Trophoblast cell (in vitro differentiated cells and primary cell): ENCODE data around the gene CST4.

Experiments
- DNase-seq, 2 donors: peaks; one replicate each; pipeline ENCODE4 v3.0.0-alpha.2; 2016
- H2AFZ ChIP-seq: 2 replicates; pipeline ENCODE4 v1.6.1; 2013; ENCODE audit warnings: low read length, moderate library complexity, mild to moderate bottlenecking; ENCODE audit not compliant: insufficient read depth, poor library complexity
- H2AK5ac ChIP-seq: 2 replicates; pipeline ENCODE4 v1.6.1; 2013; ENCODE audit warnings: mild to moderate bottlenecking, low read length
- H2BK120ac ChIP-seq: 2 replicates; pipeline ENCODE4 v1.6.1; 2013; ENCODE audit warnings: low read length, mild to moderate bottlenecking, moderate library complexity; ENCODE audit not compliant: insufficient read depth, poor library complexity
- H2BK12ac ChIP-seq: 2 replicates; pipeline ENCODE4 v1.6.1; 2013; ENCODE audit warnings: mild to moderate bottlenecking, low read length, moderate library complexity
- H2BK5ac ChIP-seq: 2 replicates; pipeline ENCODE4 v1.6.1; 2013; ENCODE audit warnings: low read length, low read depth, moderate library complexity, mild to moderate bottlenecking; ENCODE audit not compliant: poor library complexity
- H3K14ac ChIP-seq: 2 replicates; pipeline ENCODE4 v1.6.1; 2013; ENCODE audit warnings: mild to moderate bottlenecking, low read length
- H3K18ac ChIP-seq: 2 replicates; pipeline ENCODE4 v1.6.1; 2013; ENCODE audit warnings: mild to moderate bottlenecking, low read length
- H3K23ac ChIP-seq: 2 replicates; pipeline ENCODE4 v1.6.1; 2013; ENCODE audit warnings: low read length
- H3K27ac ChIP-seq: 2 replicates; pipeline ENCODE4 v1.5.1; 2013; ENCODE audit warnings: low read depth, mild to moderate bottlenecking, inconsistent platforms, low read length, moderate library complexity
- H3K27me3 ChIP-seq: 2 replicates; pipeline ENCODE4 v1.6.1; 2013; ENCODE audit warnings: inconsistent platforms, mild to moderate bottlenecking, low read length, moderate library complexity; ENCODE audit not compliant: insufficient read depth
- H3K36me3 ChIP-seq, 2 experiments: 1 replicate in 1 of 2; 2 replicates in 1 of 2; pipeline ENCODE4 v1.6.1; 2013; ENCODE audit warnings: low read length in 2 of 2, mild to moderate bottlenecking in 2 of 2, moderate library complexity in 1 of 2; ENCODE audit not compliant: insufficient read depth in 2 of 2, control insufficient read depth in 1 of 2
- H3K4ac ChIP-seq: 2 replicates; pipeline ENCODE4 v1.6.1; 2013; ENCODE audit warnings: low read depth, mild to moderate bottlenecking, low read length, moderate library complexity
- H3K4me1 ChIP-seq, 2 experiments: 1 replicate in 1 of 2; 2 replicates in 1 of 2; pipeline ENCODE4 v1.6.1; 2013; ENCODE audit warnings: low read length in 2 of 2, mild to moderate bottlenecking in 2 of 2, moderate library complexity in 1 of 2; ENCODE audit not compliant: insufficient read depth in 2 of 2, control insufficient read depth in 1 of 2
- H3K4me2 ChIP-seq: 2 replicates; pipeline ENCODE4 v1.6.1; 2013; ENCODE audit warnings: inconsistent platforms, mild to moderate bottlenecking, low read length, moderate library complexity
- H3K4me3 ChIP-seq: 2 replicates; pipeline ENCODE4 v1.5.1; 2013; ENCODE audit warnings: mild to moderate bottlenecking, low read depth, low read length, inconsistent platforms
- H3K79me1 ChIP-seq: one replicate; pipeline ENCODE4 v1.6.1; 2013; ENCODE audit warnings: low read length
- H3K79me2 ChIP-seq: 2 replicates; pipeline ENCODE4 v1.6.1; 2013; ENCODE audit warnings: low read length, mild to moderate bottlenecking; ENCODE audit not compliant: control insufficient read depth, insufficient read depth, poor library complexity
- H3K9ac ChIP-seq: 2 replicates; pipeline ENCODE4 v1.6.1; 2013; ENCODE audit warnings: mild to moderate bottlenecking, low read length
- H3K9me3 ChIP-seq: 2 replicates; pipeline ENCODE4 v1.6.1; 2013; ENCODE audit warnings: low read depth, mild to moderate bottlenecking, control low read depth, inconsistent platforms, low read length; ENCODE audit not compliant: insufficient read depth
- H4K12ac ChIP-seq: 2 replicates; pipeline ENCODE4 v1.6.1; 2013; ENCODE audit warnings: low read depth, mild to moderate bottlenecking, low read length, moderate library complexity
- H4K8ac ChIP-seq: 2 replicates; pipeline ENCODE4 v1.6.1; 2013; ENCODE audit warnings: low read depth, mild to moderate bottlenecking, low read length, moderate library complexity
- H4K91ac ChIP-seq: one replicate; pipeline ENCODE4 v1.6.1; 2013; ENCODE audit warnings: low read depth, mild to moderate bottlenecking, low read length, moderate library complexity
- whole genome bisulfite sequencing: extraction: QIAGEN DNeasy Blood & Tissue Kit; methylation state at CpG from one replicate; pipeline ENCODE4 v1.1.7; 2013; ENCODE audit warnings: missing lambda C conversion rate; ENCODE audit not compliant: insufficient read length, insufficient coverage; ENCODE audit errors: extremely low coverage; 5-methylcytosine and 5-hydroxymethylcytosine counted together

Gene CST4

DNA sequence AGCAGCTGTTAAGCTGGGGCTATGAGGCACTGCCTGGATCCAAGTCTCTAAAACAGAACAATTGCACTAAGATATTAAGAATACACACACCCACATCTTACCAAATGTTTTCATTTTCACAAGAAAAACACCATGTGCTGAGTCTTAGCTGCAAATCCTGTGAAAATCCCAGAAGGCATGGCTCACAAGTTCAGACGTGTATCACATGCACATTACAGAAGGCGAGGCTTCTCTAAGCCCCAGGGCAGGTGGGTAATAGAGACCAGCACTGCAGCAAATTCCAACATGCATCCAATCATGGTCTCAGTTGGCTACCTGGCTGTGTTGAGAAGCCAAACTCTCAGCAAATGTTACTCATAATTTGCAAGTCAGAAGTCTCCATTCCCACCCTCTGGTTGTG is 34.8 kb downstream of the CST4 start:
- Histone ChIP-seq H3K79me1 (no peaks in the 10 kb centered on the region), H3K4me2 (no peak overlapping the region)

GRCh38 chr20:23653400-23653938 is 35.4 kb downstream of the CST4 start:
- H4K8ac ChIP-seq = no peak overlapping the region
- H3K36me3 ChIP-seq = no peaks in the 10 kb centered on the region
- H3K27ac ChIP-seq = no peak overlapping the region
- H3K4me1 ChIP-seq = no peaks in the 10 kb centered on the region
- H3K79me2 ChIP-seq = no peaks in the 10 kb centered on the region
- H3K79me1 ChIP-seq = no peaks in the 10 kb centered on the region
- DNase-seq = no peak
- no peak overlapping the region for H2AFZ ChIP-seq
- H2BK12ac ChIP-seq = no peak overlapping the region
- no peak overlapping the region for H3K4me3 ChIP-seq
- no peak overlapping the region for H2BK5ac ChIP-seq
- no peak overlapping the region for H2AK5ac ChIP-seq
- no peak overlapping the region for H3K4me2 ChIP-seq
- WGBS = no CpG with 5 or more reads among the region's 3 CpGs
- no peak overlapping the region for H2BK120ac ChIP-seq
- no peak overlapping the region for H3K4ac ChIP-seq
- no peaks in the 10 kb centered on the region for H3K9me3 ChIP-seq
- H3K23ac ChIP-seq = no peak overlapping the region
- no peaks in the 10 kb centered on the region for H3K27me3 ChIP-seq
- H3K18ac ChIP-seq = no peak overlapping the region
- H3K14ac ChIP-seq = no peak overlapping the region
- H3K9ac ChIP-seq = no peak overlapping the region
- H4K91ac ChIP-seq = no peak overlapping the region
- no peak overlapping the region for H4K12ac ChIP-seq

More for the DNA sequence above, 34.8 kb downstream of the CST4 start:
- H4K12ac ChIP-seq = no peak overlapping the region
- H4K91ac ChIP-seq = no peak overlapping the region
- H3K18ac ChIP-seq = no peak overlapping the region
- WGBS = no CpG with 5 or more reads among the region's 2 CpGs
- no peak overlapping the region for H2AFZ ChIP-seq
- H3K9me3 ChIP-seq = no peaks in the 10 kb centered on the region
- H3K4me3 ChIP-seq = no peak overlapping the region
- H2BK120ac ChIP-seq = no peak overlapping the region
- no peaks in the 10 kb centered on the region for H3K27me3 ChIP-seq
- H4K8ac ChIP-seq = no peak overlapping the region
- H3K27ac ChIP-seq = no peak overlapping the region
- no peak overlapping the region for H2BK5ac ChIP-seq
- no peak overlapping the region for H2AK5ac ChIP-seq
- no peaks in the 10 kb centered on the region for H3K4me1 ChIP-seq
- H3K36me3 ChIP-seq = no peaks in the 10 kb centered on the region
- no peak for DNase-seq
- no peak overlapping the region for H3K14ac ChIP-seq
- H3K9ac ChIP-seq = no peak overlapping the region
- H2BK12ac ChIP-seq = no peak overlapping the region
- H3K23ac ChIP-seq = no peak overlapping the region
- H3K4ac ChIP-seq = no peak overlapping the region
- H3K79me2 ChIP-seq = no peaks in the 10 kb centered on the region

GRCh38 chr20:23652926-23653325 is 35.9 kb downstream of the CST4 start:
- no peak overlapping the region for H3K4ac ChIP-seq
- no peaks in the 10 kb centered on the region for H3K36me3 ChIP-seq
- no peak overlapping the region for H2AK5ac ChIP-seq
- H4K91ac ChIP-seq = no peak overlapping the region
- no peak overlapping the region for H3K9ac ChIP-seq
- no peak for DNase-seq
- H3K9me3 ChIP-seq = no peaks in the 10 kb centered on the region
- no peak overlapping the region for H2AFZ ChIP-seq
- H3K18ac ChIP-seq = no peak overlapping the region
- H3K27me3 ChIP-seq = no peaks in the 10 kb centered on the region
- H2BK12ac ChIP-seq = no peak overlapping the region
- H3K4me1 ChIP-seq = no peaks in the 10 kb centered on the region
- no peak overlapping the region for H3K27ac ChIP-seq
- H3K23ac ChIP-seq = no peak overlapping the region
- no peaks in the 10 kb centered on the region for H3K79me1 ChIP-seq
- no peak overlapping the region for H4K12ac ChIP-seq
- H4K8ac ChIP-seq = no peak overlapping the region
- no peak overlapping the region for H3K14ac ChIP-seq
- no peak overlapping the region for H2BK5ac ChIP-seq
- no peak overlapping the region for H3K4me3 ChIP-seq
- H3K79me2 ChIP-seq = no peaks in the 10 kb centered on the region
- H2BK120ac ChIP-seq = no peak overlapping the region
- WGBS = no CpG with 5 or more reads among the region's 2 CpGs
- no peak overlapping the region for H3K4me2 ChIP-seq

GRCh38 chr20:23652371-23652770 is 36.5 kb downstream of the CST4 start:
- Histone ChIP-seq H4K8ac (no peak overlapping the region), H3K79me1 (no peaks in the 10 kb centered on the region), H3K9ac (no peak overlapping the region), H3K79me2 (no peaks in the 10 kb centered on the region), H4K91ac (no peak overlapping the region), H3K36me3 (no peaks in the 10 kb centered on the region), H2AK5ac (no peak overlapping the region), H3K4me1 (no peaks in the 10 kb centered on the region), H3K23ac (no peak overlapping the region), H3K4me2 (no peak overlapping the region), H2AFZ (no peak overlapping the region), H3K27ac (no peak overlapping the region), H3K18ac (no peak overlapping the region), H4K12ac (no peak overlapping the region), H3K4ac (no peak overlapping the region), H3K9me3 (no peaks in the 10 kb centered on the region), H3K4me3 (no peak overlapping the region), H2BK5ac (no peak overlapping the region), H3K14ac (no peak overlapping the region), H2BK120ac (no peak overlapping the region), H2BK12ac (no peak overlapping the region), H3K27me3 (no peaks in the 10 kb centered on the region)
- DNase-seq = no peak
